GM21526 (cell line): ENCODE results near the gene TNS3.

Source experiments
- ATAC-seq: cut with Tn5 transposase; IDR thresholded peaks from one replicate; pipeline ENCODE4 v1.9.1; 2021; ENCODE audit warnings: moderate library complexity; ENCODE audit not compliant: unreplicated experiment, low FRiP score

Gene TNS3

GRCh38 chr7:47338026-47338425 lies 243.9 kb downstream of the TNS3 start:
- ATAC-seq: no peak

- ATAC-seq: no peak
Measured at GRCh38 chr7:47337531-47337930, 244.4 kb downstream of the TNS3 start.

DNA sequence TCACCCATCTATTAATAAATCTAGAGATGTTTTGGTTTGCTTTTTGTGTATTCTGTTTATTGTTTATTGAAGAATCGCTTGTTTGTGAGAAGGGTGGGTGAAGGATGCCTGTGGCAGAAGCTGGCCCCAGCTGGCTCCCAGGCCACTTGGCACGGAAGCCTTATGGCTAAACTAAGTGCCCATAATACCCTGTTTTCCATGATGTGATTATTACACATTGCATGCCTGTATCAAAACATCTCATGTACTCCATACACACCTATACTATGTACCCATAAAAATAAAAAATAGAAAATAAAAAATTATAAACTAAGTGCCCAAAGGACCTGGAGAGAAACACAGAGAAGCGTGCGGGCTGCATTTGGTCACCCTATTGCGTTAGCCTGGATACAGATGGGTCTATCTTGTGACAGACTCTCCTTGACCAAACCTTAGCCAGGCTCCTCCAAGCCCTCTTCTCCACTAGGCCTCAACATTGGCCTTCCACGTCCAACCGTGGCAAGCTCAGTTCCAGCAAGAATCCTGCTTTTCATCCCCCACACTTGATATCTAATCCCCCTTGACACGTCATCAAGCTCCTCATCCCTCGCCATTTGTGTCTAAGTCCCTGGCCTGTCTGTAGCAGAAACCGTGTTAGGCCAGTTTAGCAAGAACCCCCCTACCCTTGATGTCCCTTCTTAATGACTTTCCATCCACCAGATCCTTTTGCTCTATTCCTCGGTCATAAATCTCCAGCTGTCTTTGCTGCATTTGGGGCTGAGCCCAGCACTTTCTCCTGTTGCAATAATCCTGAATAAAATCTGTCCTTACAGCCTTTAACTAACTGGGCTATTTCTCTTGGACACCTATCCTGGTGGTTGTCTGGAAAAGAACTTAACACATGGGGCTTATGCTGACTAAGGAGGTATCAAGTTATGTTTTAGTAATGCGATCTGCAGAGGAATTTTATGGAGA lies 245.2 kb downstream of the TNS3 start:
- ATAC-seq: no peak

DNA sequence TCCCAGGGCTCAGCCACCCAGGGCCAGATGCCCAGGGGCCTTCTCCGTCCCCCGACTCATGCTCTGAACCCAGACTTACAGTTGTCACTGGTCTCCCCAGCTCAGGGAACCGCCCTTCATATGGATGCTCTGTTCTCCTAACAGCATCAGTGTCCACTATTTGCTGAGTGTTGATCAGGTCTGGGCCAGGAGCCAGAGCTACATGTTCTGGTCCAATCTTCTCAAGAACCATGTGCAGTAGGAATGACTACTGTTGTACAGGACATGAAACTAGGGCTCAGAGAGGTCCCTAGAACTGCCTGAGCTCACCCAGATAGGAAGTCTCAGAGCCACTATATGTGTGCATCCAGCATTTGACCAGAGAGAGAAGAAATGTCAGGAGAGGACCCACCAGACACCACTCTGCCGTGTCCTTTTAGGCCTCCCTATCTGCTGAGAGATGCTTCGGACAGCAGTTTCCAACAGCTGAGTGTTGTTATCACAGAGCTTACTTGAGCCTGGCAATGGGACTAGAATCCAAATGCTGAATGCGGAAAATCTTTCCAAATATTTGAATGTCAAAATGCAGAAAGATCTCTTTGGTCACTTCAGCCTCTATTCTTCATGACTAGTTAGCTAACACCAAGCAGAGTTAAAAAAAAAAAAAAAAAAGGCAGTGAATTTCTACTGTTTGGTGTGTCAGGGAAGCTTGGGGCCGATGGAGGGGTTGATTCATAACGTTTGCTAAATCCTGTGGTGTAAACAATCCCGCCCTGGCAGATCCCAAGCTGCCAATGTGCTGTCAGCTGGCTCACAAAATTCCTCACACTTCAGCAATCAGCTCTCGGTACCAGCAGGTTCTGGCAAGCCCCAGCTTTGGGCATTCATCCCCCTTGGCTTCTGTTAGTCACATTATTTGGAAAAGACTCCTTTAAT lies 246.1 kb downstream of the TNS3 start:
- no peak for ATAC-seq

DNA sequence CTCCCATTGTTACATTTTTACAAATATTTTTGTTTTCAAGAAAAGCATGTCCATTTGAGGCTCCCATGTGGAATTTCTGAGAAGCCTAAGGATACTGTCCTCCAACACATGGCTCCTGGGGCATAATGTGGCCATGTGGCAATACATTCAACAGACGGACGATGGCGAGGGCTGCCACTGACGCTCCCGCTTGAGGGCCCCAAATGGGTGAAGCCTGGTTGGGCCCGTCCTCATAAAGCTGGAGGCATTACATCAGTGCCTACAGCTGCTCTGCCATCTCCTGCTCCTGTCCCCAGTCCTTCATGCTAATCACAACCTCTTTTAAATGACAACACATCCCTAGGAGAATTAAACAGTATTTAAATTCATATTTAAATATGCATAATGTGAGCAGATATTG lies 246.8 kb downstream of the TNS3 start:
- no peak for ATAC-seq

- ATAC-seq: no peak
Measured at GRCh38 chr7:47333959-47334358, 248.0 kb downstream of the TNS3 start.

- no peak for ATAC-seq
Measured at GRCh38 chr7:47333554-47333887, 248.4 kb downstream of the TNS3 start.

- no peak for ATAC-seq
Measured at GRCh38 chr7:47332681-47333553, 249.0 kb downstream of the TNS3 start.

DNA sequence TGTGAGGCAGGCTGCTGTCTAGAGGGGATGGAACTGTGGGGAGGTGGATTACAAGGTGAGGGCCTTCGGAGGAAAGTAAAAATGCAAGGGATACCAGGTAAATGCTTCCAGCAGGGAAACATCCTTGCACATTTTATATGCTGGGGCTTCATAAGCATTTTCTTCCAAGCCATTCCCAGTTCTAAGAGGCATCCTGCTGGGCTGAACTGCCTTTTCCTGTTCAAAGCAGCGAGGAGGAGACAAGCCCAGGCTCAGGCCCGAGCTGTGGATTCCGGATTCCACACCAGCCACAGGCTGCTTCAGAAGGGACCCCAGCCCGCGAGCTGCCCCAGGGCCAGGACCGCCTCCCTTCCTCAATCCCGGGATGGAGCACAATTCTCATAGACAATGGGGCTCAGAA lies 249.7 kb downstream of the TNS3 start:
- no peak for ATAC-seq

GRCh38 chr7:47331179-47331565 lies 250.7 kb downstream of the TNS3 start:
- ATAC-seq: no peak

GRCh38 chr7:47330561-47331178 lies 251.2 kb downstream of the TNS3 start:
- no peak for ATAC-seq

GRCh38 chr7:47330026-47330425 lies 251.9 kb downstream of the TNS3 start:
- ATAC-seq: no peak

DNA sequence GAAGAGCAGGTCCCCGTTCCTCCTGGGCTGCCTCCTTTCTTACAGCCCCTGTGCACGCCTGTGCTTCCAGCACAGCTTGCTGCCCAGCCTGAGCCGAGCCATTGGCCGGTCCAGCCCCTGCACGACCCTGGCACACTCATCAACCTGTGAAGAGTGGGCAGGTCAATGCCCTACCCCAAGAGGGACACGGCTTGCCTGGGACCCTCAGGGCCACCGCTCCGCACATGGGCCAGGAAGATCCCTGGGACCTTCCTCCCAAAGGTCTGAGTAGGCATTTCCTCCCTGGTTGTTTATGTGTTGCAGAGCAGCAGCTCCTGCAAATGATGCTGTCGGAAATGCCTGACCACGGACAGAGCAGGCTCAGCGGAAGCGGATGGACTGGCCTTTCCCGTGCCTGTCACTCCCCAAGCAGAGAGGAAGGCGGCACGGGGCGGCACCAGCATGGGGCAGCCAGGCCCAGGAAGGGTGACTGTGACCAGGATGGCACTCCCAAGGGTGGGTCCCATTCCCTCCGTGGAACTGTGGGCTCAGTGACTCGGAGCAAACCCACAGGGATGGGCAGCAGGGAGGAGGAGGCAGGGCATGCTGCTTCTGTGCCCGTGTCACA lies 252.5 kb downstream of the TNS3 start:
- no peak for ATAC-seq

DNA sequence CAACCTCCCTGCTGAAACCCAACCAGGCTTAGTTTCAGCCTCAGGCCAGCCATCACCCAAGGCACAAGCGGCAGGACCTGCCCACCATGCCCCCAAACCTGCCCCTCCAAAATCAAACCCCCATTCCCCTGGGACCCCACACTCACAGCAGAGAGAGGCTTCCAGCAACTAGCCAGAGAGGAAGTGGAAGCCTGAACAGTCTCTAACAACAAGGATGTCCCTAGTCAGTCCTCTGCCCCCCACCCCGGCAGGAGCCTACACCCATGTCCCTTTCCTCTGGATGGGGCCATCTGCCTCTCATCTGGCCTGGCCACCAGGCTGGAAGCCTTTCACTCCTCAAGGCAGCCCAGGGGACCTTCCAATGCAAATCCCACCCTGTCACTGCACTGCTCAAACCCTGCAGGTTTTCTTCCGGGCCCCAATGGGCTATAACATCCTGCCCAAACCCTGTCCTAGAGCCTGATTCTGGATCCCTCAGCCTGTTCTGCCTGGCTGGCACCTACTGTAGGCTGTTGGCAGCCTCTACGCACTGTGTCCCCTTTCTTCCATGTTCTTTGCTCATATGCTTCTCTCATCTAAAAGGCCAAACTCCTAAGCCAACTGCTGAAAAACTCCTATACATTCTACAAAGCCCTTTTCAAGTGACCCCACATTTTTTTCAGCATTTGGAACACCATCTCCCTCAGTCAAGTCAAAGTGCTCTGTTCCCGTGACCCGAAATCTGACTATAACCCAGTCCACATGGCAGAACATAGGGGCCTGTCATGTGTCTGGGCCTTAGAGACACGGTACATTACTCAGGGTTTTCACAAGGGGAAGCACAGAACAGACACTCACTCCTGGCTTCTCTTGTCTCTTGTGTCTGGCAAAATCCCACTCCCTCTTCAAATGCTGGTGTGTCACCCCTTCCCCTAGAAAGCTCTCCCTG lies 253.3 kb downstream of the TNS3 start:
- ATAC-seq: no peak

DNA sequence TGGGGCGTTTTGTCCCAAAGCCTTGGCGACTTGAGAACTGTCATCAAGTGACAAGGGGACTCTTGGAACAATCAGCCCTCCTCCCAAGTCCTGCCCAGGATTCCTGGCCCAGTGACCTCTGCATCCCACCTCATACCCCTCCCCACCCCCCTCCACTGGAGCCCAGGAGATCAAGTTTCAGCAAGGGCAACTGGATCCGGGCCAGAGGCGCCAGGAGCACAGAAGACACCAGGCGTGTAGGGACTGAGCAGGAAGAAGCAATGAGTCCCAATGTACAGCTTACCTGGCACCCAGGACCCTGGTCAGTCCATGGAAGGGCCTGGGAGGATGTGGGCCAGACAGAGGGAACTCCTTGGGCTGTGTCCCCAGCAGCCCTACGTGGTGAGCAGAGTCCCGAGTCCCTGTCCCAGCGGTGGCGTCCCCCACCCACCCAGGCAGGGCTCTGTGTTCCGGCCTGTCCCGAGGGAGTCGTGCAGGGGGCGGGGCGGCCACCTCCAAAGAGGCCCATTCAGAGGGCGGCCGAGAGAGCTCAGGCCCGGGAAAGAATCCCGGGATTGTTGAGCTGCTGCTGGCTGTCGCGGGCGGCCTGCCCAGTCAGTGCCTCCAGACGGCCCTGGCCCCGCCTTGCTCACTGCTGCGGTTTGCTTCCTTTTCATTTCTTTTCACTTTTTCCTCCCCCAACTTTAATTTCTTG lies 254.1 kb downstream of the TNS3 start:
- no peak for ATAC-seq

GRCh38 chr7:47327346-47327697 lies 254.6 kb downstream of the TNS3 start:
- no peak for ATAC-seq

GRCh38 chr7:47326808-47327207 lies 255.1 kb downstream of the TNS3 start:
- no peak for ATAC-seq

- ATAC-seq: no peak
Measured at GRCh38 chr7:47326220-47326619, 255.7 kb downstream of the TNS3 start.
